HAP-1 (cell line): ENCODE data around the gene SYT8.
"Not testable (repeated sequence)": the region's sequence is repeated elsewhere in the genome, so short reads cannot be mapped to it uniquely, and the experiment has no call there.

Source experiments
- DNase-seq, 2 experiments: peaks; one replicate each; pipeline ENCODE4 v3.0.0-alpha.2; 2016 to 2020; ENCODE audit warnings: low spot score in 2 of 2
- H3K27me3 ChIP-seq: fragments of 250-450 bp; sonication (Bioruptor Pico); 2 replicates; pipeline ENCODE4 v1.5.1; 2020; ENCODE audit warnings: low read depth, mild to moderate bottlenecking, moderate library complexity
- H3K36me3 ChIP-seq: fragments of 250-450 bp; sonication (Bioruptor Pico); replicated peaks from 2 replicates; pipeline ENCODE4 v1.5.1; 2020; ENCODE audit warnings: mild to moderate bottlenecking
- H3K4me1 ChIP-seq: fragments of 250-450 bp; sonication (Bioruptor Pico); 2 replicates; pipeline ENCODE4 v1.5.1; 2020; ENCODE audit warnings: mild to moderate bottlenecking
- H3K4me3 ChIP-seq: fragments of 250-450 bp; sonication (Bioruptor Pico); 2 replicates; pipeline ENCODE4 v1.5.1; 2020; ENCODE audit warnings: mild to moderate bottlenecking, moderate library complexity
- H3K9me3 ChIP-seq: fragments of 250-450 bp; sonication (Bioruptor Pico); 2 replicates; pipeline ENCODE4 v1.5.1; 2020; ENCODE audit warnings: mild to moderate bottlenecking, moderate library complexity
- in situ Hi-C: fragments of 300-500 bp; cut with MboI; formaldehyde crosslinking; loops from 3 replicates; pipeline ENCODE4 v1.14.3; 2020; ENCODE audit warnings: low sequenced_read_pairs, inconsistent platforms, mixed read lengths

SYT8 gene

GRCh38 chr11:1834779-1835670, at the start of gene SYT8:
SYT8 (plus strand) TSS chr11:1834990; CDS start chr11:1835106, 116 bp downstream.
- Histone ChIP-seq H3K36me3 (no peaks in the 10 kb centered on the region), H3K4me1 (no peaks in the 10 kb centered on the region; the same call in 1 of the 2 replicates), H3K4me3 (no peak within 1 kb of the TSS), H3K27me3 (no peaks in the 10 kb centered on the region), H3K9me3 (no peaks in the 10 kb centered on the region)
- in situ Hi-C loops, result no loop called here
- no peak for DNase-seq

- Histone ChIP-seq H3K27me3 (peaks cover under 1% of the 10 kb centered on the region; the same call in 1 of the 2 replicates), H3K36me3 (no peaks in the 10 kb centered on the region), H3K4me3 (no peak overlapping the region), H3K4me1 (no peaks in the 10 kb centered on the region), H3K9me3 (no peaks in the 10 kb centered on the region)
- no peak for DNase-seq
- in situ Hi-C loops, result no loop called here
Measured at GRCh38 chr11:1785749-1786413, 48.9 kb upstream of the SYT8 start.

GRCh38 chr11:1786466-1786865, 48.3 kb upstream of the SYT8 start:
- Histone ChIP-seq H3K4me1 (no peaks in the 10 kb centered on the region), H3K27me3 (peaks cover 5% of the 10 kb centered on the region), H3K9me3 (no peaks in the 10 kb centered on the region), H3K36me3 (no peaks in the 10 kb centered on the region), H3K4me3 (no peak overlapping the region)
- no peak for DNase-seq
- in situ Hi-C loops, result no loop called here

- in situ Hi-C loops, result no loop called here
Measured at GRCh38 chr11:1791912-1792311, 42.9 kb upstream of the SYT8 start.

GRCh38 chr11:1792461-1792860, 42.3 kb upstream of the SYT8 start:
- Histone ChIP-seq H3K4me1 (no peaks in the 10 kb centered on the region), H3K4me3 (no peak overlapping the region), H3K36me3 (no peaks in the 10 kb centered on the region), H3K9me3 (no peaks in the 10 kb centered on the region), H3K27me3 (peaks cover 36% of the 10 kb centered on the region)
- in situ Hi-C loops, result no loop called here
- no peak for DNase-seq

More at GRCh38 chr11:1791912-1792311, 42.9 kb upstream of the SYT8 start:
- H3K4me3 ChIP-seq, result no peak overlapping the region
- peaks cover 36% of the 10 kb centered on the region for H3K27me3 ChIP-seq
- H3K4me1 ChIP-seq, result no peaks in the 10 kb centered on the region
- no peaks in the 10 kb centered on the region for H3K36me3 ChIP-seq
- no peaks in the 10 kb centered on the region for H3K9me3 ChIP-seq
- no peak for DNase-seq

- Histone ChIP-seq H3K27me3 (peaks cover 36% of the 10 kb centered on the region), H3K4me1 (no peaks in the 10 kb centered on the region), H3K9me3 (no peaks in the 10 kb centered on the region), H3K36me3 (no peaks in the 10 kb centered on the region), H3K4me3 (no peak overlapping the region)
- DNase-seq, result no peak
- in situ Hi-C loops, result no loop called here
Measured at GRCh38 chr11:1793081-1793480, 41.7 kb upstream of the SYT8 start.

- H3K4me1 ChIP-seq, result no peaks in the 10 kb centered on the region
- H3K4me3 ChIP-seq, result no peak overlapping the region
- no peak for DNase-seq
- H3K36me3 ChIP-seq, result no peaks in the 10 kb centered on the region
- in situ Hi-C loops, result no loop called here
- no peaks in the 10 kb centered on the region for H3K9me3 ChIP-seq
- peaks cover 30% of the 10 kb centered on the region for H3K27me3 ChIP-seq
Measured at GRCh38 chr11:1796413-1797011, 38.3 kb upstream of the SYT8 start.

- Histone ChIP-seq H3K9me3 (no peaks in the 10 kb centered on the region), H3K36me3 (no peaks in the 10 kb centered on the region), H3K4me3 (no peak overlapping the region), H3K4me1 (no peaks in the 10 kb centered on the region), H3K27me3 (peaks cover 20% of the 10 kb centered on the region)
- in situ Hi-C loops, result no loop called here
- no peak for DNase-seq
Measured at GRCh38 chr11:1797391-1798125, 37.2 kb upstream of the SYT8 start.

GRCh38 chr11:1803246-1803645, 31.5 kb upstream of the SYT8 start:
- Histone ChIP-seq H3K36me3 (no peaks in the 10 kb centered on the region), H3K4me1 (no peaks in the 10 kb centered on the region), H3K9me3 (no peaks in the 10 kb centered on the region), H3K4me3 (no peak overlapping the region), H3K27me3 (no peaks in the 10 kb centered on the region)
- no peak for DNase-seq
- in situ Hi-C loops, result no loop called here

- H3K9me3 ChIP-seq, DNase-seq, H3K4me1 ChIP-seq, H3K27me3 ChIP-seq, in situ Hi-C loops, H3K36me3 ChIP-seq, H3K4me3 ChIP-seq: not testable (repeated sequence)
Measured at GRCh38 chr11:1803835-1804519, 30.8 kb upstream of the SYT8 start.

- DNase-seq, result no peak
- no peak overlapping the region for H3K4me3 ChIP-seq
- H3K4me1 ChIP-seq, result no peaks in the 10 kb centered on the region
- in situ Hi-C loops, result no loop called here
- no peaks in the 10 kb centered on the region for H3K9me3 ChIP-seq
- H3K36me3 ChIP-seq, result no peaks in the 10 kb centered on the region
- H3K27me3 ChIP-seq, result peaks cover 4% of the 10 kb centered on the region; the same call in 1 of the 2 replicates
Measured at GRCh38 chr11:1805525-1805924, 29.3 kb upstream of the SYT8 start.

GRCh38 chr11:1807264-1807995, 27.4 kb upstream of the SYT8 start:
- H3K4me1 ChIP-seq, result no peaks in the 10 kb centered on the region
- no peak for DNase-seq
- H3K36me3 ChIP-seq, result no peaks in the 10 kb centered on the region
- H3K9me3 ChIP-seq, result no peaks in the 10 kb centered on the region
- H3K4me3 ChIP-seq, result no peak overlapping the region
- peaks cover 9% of the 10 kb centered on the region for H3K27me3 ChIP-seq
- in situ Hi-C loops, result no loop called here
